Non-pigmented ciliary epithelial cell (primary cell): Measurements from ENCODE around the gene MRPS31.
"Not testable (repeated sequence)": the region's sequence is repeated elsewhere in the genome, so short reads cannot be mapped to it uniquely, and the experiment has no call there.

Experiments
- DNase-seq: peaks from one replicate; pipeline ENCODE4 v3.0.0-alpha.2; 2010; ENCODE audit warnings: low read depth

MRPS31 gene

DNA sequence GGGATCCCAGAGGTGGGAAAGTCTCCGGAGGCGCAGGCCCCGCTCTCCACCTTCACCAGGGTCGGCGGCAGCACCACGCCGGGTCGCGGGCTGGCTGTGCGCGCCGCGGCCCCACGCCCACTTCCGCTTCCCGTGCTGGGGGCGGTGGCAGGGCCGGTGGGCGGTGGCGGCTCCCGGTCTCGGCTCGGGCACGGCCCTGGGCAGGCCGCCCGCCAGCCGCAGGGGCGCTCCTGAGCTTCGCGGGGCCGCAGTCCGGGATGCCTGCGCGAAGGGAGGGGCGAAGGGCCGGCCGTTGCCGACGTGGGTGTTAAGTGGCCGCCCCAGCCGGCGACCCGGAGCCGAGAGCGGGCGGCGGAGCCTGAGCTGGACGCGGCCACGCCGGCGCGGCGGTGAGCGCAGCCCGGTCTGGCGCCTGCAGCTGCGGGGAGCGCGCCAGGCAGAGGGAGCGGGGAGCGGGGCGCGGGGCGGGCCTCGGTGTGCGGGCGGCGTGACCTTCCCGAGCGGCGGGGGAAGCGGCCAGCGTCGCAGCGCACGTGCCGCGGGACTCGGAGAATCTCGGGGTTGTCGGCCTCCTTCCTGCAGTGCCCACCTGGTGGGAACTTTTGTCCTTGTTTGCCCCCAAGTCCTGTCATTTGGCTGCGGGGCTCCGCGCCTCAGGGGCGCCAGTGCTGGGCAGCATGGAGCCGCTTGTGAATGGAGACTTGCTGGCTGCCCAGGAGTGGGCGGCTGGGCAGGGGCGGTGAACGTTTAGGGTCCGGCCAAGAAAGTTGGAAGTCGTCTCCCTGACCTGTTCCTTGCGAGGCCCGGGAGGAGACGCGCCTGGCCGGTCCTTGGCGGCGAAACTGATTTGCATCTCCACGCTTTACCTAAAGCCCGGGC is 18.5 kb upstream of the MRPS31 start, which contains the start of gene SLC25A15:
SLC25A15 (plus strand) TSS at position 337 of the 879 bp plus-strand sequence. CDS start 3,616 bp downstream, outside the sequence.
- no peak for DNase-seq

DNA sequence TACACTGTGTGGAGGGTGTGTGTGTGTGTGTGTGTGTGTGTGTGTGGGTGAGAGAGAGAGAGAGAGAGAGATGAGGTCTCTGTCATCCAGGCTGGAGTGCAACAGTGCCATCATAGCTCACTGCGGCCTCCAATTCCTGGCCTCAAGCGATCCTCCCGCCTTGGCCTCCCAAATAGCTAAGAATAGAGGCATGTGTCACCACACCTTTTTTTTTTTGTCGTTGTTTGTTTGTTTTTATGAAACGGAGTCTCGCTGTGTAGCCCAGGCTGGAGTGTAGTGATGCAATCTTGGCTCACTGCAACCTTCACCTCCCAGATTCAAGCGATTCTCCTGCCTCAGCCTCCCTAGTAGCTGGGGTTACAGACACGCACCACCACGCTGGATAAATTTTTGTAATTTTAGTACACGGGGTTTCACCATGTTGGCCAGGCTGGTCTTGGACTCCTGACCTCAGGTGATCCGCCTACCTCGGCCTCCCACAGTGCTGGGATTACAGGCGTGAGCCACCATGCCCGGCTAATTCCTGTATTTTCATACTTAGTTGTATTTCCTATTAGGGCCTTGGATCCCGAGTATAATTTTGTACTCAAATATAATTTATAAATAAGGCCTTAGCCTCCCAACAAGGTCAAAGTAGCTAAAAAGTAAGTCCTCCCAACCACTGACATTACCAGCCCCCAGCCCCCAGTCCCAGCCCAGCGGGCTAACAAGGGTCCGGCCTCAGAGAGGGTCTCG is 17.7 kb upstream of the MRPS31 start:
- DNase-seq, result not testable (repeated sequence)

DNA sequence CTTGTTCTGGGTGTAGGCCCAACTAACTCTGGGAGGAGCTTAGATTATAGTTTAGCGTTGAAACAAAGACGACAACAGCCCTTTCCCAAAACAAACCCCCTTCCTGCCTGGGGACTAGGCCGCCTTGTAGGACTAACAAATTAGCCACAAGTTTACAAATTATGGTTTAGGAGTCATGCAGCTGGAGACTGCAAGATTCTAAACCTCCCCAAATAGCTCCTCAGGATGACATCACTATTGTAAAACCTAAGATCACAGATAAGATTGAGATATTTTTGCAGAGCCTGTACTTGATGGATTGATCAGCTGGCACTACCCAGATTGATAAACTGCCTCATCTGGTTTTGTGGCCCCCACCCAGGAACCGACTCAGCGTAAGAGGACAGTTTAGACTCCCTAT is 16.1 kb upstream of the MRPS31 start:
- DNase-seq, result no peak

DNA sequence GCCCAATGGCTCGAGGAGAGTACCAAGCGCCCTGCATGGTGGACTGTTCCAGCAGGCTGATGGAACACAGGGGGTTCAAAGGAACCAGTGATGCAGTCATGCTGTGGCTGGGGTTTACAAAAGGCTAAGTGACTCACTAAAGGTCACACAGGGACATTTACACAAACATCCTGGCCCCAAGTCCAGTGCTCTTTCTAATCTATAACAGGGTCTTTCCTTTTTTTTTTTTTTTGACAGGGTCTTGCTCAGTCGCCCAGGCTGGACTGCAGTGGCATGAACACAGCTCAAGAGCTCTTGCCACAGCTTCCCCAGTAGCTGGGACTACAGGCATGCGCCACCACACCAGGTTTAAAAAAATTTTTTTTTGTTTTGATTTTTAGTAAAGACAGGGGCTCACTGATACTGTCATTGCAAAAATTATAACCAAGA is 15.6 kb upstream of the MRPS31 start:
- DNase-seq, result no peak

DNA sequence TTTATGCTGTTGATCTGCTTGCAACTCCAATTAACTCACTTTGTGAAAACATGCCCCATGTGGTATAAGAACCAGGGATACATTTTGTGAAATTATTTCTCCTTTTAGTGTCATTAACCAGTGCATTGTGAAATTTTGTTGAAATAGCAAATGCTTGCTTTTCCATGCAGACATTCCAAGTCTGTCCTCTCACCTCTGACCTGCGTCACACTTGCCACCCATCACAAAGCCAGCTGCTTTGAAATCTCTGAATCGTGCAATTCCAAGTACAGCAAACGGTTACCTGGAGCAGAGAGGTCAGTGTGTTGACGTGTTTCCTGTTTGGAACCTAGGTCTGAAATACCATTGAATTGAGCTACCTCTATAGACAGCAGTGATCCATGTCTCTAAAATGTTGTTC is 13.6 kb upstream of the MRPS31 start:
- no peak for DNase-seq

DNA sequence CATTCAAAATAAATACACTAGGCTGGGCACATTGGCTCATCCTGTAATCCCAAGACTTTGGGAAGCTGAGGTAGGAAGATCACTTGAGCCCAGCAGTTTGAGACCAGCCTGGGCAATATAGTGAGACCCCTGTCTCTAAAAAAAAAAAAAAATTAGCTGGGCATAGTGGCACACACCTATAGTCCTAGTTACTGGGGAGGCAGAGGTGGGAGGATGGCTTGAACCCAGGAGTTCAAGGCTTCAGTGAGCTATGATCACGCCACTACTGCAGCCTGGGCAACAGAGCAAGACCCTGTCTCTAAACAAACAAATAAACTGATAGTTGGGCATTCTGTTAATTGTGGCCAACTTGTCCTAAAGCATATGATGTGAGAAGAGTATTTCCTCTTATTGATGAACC is 12.0 kb upstream of the MRPS31 start:
- DNase-seq, result not testable (repeated sequence)

DNA sequence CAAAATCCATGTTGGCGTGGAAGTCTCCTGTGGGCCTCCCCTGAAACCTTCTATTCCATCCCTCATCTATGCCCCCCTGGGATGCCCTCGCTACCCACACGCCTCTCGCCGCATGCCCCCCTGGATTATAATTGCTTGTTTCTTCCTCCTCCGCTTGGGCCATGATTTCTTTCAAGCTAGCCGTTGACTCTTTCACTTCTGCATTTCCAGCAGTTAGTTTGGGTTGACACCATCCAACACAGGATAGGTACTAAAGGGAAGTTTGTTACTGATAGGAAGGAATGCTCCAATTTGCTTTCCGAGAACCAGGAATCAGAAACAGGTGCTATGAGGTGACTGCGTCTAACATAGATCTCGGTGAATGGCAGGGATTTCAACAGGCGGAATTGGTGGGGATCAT is 10.7 kb upstream of the MRPS31 start:
- no peak for DNase-seq

DNA sequence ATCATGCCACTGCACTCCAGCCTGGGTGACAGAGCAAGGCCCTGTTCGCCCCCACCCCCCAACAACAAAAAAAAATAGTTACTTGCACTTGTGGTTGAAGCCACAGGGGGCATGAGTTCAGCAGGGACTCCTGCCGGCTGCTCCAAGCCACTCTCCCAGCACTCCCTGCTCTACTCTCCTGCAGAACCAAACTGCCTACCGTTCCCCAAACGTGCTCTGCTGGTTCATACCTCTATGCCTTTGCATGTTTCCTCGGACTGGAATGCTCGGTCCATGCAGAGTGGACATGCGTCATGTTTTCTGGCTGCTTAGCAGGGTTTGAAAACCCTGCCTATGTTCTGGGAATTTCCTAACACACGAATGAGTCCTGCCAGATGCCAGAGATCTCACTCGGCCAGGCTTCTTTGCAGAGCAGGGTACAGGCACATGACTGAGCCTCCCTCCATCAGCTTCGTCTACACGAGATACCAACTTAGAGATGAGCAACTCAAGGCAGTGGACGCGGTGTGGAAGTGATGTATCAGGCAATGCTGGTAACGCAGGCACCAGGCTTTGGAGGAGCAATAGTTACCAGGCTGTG is 9.9 kb upstream of the MRPS31 start:
- DNase-seq, result no peak

DNA sequence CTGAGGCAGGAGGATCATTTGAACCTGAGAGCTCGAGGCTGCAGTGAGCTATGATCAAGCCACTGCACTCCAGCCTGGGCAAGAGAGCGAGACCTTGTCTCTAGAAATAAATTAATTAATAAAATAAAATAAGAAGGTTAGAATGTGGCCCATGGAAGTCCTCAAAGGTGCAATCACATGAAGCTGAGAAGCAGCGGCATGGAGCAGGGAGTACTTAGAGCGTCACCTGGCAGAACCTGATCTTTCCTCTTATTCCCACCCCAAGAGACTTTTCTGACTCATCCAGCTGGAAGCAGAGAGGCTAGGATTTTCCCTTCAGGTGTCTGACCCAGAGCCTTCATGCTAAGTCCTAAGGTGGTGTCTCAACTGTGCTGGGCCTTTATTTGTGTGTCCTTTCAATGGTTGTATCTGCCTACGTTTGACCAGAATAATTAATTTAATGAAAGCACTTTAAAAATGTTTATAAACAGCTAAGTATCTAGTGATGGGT is 8.9 kb upstream of the MRPS31 start:
- DNase-seq, result no peak

DNA sequence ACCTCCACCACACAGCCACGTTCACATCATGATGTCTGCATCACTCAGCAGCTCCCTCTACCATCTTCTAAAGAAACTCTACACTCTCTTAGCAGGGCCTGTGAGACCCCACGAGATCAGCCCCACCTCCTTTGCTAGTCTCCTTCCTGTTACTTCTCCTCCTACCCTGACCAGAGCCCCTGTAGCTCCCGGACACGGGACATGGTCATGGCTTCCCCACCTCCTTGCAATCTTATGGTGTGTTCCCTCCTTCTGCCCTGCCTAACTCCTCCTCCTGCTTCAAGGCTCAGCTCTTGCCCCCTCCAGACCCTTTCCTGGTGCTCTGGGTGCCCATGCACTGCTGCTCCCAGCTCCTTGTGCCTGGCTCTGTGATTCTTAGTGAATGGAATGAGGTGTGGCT is 8.1 kb upstream of the MRPS31 start:
- no peak for DNase-seq

DNA sequence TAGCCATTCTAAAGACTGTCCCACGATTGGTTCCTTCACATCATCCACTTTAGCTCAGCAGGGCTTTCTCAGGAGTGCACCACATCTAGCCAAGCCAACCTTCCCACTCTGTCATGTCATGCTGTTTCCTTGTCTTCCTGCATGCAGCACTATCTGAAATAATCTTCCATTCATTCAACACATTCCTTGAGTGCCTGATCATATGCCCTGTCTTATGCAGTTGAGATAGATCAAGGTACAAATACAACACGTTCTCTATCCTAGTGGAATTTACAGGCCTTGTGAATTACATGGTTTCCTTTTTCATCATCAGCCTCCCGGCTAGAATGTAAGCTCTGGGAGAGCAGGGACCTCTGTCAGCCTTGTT is 6.8 kb upstream of the MRPS31 start:
- no peak for DNase-seq

DNA sequence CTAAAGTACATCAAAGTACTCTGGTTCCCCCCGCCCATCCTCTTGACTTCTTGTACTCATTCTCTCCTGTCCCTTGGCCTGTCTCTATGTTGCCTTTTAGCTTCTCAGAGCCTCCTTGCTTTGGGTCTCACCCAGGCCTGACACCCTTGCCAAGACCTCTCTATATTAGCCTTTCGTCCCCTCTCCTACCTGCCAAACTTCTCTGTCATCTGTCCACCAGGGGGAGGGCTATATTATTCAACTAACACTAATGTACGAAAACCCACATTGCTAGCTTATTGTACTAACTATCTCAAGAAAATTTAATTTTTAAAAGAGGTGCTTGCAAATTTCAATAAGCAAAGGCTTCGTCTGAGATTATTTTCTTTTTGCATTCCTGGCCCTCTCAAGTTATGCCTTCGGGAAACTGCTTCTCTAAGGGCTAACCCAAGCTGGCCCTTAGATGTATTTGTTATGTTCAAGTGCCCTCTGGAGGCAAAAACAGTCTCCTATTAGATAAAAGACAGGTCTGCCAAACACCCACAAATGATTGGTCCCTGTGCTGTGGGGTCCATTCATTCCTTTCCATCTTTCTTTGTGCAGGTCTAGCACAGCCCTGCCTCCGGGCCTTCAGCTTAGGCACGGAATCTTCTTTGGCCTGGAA is 6.3 kb upstream of the MRPS31 start:
- no peak for DNase-seq

DNA sequence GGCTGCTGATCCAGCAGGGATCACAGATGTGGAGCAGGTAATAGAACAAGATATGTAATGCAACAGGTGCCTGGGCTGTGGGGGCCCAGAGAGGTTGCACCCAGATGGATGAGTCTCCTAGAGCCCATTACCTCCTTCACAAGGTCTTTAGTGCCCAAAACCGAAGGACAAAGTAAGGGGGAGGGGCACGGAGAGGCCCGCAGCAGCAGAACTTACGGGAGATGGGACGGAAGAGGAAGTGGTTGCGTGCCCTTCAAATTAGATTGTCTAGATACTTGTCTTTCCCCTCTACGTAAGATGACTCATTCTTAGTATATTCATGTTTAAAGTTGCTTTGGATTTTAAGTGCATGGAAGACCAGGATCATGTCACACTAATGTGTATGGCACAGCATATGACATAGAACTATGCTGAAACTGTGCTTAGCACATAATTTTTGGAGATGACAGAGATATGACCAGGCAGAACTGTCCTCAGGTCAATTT is 5.7 kb upstream of the MRPS31 start:
- DNase-seq, result no peak

DNA sequence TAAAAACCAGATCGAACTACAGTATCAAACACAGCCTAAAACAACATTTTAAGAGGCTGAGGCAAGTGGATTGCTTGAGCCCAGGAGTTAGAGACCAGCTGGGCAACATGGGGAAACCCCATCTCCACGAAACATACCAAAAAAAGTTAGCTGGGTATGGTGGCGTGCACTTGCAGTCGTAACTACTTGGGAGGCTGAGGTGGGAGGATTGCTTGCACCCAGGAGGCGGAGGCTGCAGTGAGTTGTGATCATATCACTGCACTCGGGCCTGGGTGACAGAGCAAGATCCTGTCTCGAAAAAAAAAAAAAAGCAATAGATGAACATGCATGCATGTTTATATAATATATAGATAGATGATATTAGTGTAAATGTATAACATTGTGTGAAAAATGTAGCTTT is 5.2 kb upstream of the MRPS31 start:
- no peak for DNase-seq

DNA sequence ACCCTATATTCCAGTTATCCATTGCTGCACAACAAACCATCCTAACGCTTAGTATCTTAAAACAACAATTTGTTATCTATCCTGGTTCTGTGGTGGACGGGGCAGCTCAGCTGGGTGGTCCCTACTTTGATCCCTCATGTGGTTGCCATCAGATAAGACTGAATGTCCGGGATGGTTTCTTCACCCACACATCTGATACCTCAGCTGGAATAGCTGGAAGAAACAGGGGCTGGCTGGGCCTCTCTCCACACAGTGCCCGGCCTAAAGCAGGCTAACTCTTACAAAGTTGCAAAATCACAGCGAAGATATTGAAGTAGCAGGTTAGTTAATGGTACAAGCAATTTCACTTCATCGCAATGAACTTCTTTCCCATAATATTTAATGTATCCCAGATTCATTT is 3.7 kb upstream of the MRPS31 start:
- no peak for DNase-seq

DNA sequence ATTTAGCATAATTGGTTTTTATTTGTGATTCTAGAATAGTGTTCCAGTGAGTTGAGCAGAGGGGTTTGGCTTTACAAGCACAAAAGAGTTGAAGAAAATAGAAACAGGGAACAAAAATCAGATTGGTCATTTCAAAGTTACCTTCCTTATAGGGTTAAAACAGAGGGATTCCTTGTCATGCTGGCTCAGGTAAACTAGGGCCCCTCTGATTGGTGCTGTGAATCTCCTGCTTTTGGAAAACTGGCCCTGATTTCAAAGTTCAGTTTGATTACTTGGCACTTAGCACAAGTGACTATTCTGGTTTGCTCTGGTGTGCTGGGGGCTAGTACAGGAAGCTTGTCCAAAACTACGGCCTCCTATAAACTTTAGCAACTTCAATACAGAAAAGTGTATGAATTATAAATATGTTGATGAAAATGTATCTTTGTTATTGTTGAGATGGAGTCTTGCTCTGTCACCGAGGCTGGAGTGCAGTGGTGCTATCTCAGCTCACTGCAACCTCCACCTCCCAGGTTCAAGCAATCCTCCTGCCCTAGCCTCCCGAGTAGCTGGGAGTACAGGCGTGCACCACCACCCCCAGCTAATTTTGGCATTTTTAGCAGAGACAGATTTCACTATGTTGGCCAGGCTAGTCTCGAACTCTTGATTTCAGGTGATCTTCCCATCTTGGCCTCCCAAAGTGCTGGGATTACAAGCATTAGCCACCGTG is 1.9 kb upstream of the MRPS31 start:
- no peak for DNase-seq

DNA sequence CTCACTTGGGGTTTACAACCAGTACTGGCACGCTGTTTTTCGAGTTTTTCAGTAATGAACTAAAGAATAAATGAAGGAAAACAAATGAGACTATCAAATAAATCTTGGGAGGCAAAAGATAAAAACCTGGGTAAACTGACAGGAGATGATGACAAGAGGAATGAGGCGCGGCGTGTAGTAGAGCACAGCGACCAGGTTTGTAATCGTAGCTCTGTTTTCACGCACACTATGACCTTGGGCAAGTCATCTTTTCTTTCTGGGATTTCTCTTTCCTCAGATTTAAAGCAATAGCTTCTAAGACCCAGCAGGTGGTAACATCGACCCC is 419 bp downstream of the MRPS31 start:
- DNase-seq, result no peak

DNA sequence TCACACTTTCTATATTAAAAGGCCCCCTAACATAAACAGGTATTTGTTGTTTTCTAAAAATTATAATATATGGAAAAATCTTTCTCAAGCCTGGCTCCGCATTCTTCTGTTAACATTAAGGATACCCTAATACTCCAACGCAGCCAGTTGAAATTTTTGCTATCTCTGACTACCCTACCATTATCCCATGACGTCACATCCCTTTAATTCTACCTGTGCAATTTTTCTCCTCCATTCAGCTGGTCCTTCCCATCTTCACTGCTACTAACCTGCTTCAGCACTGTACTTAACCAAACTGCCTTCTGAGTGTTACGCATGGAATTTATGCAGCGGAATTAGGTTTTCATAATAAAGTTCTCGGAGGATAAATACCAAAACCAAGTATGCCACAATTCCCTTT is 1.0 kb downstream of the MRPS31 start:
- DNase-seq, result no peak

DNA sequence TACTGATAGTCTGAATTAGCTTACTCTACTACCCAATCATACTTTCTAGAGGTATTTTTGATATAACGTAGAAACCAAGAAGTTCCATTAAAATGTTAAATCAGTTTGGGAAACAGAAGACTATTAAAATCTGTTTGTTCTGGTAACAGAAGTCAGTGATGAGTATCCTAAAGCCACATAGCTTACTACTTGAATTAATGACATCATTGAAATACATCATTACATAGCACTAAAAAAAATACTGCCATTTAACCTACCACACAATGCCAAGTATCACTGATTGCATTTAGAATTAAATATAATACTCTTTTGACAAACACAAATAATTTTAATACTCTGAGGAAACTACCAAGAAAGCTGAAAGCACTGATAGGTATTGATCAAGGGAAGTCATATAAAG is 5.4 kb downstream of the MRPS31 start:
- no peak for DNase-seq

DNA sequence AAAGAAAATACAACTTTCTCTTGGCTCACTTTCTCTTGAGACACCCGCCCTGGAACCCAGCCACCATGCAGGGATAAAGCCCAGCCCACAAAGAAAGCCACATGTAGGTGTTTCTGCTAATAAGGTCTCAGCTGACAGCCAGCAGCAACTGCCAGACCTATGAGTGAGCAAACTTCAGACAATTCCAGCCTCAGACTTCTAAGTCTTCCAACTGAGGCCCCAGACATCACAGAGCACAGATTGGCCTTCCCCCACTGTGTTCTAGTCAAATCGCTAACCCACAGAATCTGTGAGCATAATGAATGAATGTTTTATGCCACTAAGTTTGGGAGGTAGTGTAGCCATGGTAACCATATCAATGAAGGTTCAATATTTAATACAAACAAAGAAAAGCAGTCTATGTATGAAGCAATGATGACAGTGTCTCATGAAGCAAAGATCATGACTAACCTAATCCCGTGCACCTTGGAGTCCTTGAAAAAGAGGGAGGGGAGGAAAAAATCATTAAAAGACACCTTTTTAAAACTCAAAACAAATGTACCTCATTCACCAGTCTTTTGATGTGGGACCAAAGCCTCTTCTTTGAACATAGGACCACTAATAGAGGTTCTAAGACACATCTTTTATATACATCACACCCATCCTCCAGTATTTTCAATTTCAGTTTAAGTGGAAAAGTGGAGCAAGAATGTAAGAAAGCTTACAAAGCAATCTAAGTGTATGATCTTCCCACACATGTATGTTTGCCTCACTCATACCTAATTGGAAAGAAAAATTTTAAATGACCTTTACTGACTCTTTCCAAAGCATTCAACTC is 6.2 kb downstream of the MRPS31 start:
- DNase-seq, result no peak

DNA sequence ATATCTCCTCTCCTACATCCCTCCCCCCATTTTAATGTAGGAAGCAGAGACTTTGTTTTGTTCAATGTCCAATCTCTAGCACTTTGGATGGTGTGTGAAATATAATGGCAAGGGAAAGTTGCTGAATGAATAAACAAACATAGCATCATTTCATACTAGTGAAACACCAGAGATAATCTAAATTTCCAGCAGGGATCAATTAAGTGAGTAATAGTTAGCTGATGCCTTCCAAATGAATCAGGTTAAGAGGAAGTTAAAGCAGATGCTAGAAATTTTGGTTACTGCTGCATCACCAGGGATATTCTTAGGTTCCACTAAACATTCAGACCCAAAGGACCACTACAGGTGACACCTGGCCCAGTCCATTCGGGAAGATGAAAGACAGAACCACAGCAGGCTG is 8.1 kb downstream of the MRPS31 start:
- DNase-seq, result no peak
